ENCODE data around the gene ASIC4.

The ASIC4 gene

DNA sequence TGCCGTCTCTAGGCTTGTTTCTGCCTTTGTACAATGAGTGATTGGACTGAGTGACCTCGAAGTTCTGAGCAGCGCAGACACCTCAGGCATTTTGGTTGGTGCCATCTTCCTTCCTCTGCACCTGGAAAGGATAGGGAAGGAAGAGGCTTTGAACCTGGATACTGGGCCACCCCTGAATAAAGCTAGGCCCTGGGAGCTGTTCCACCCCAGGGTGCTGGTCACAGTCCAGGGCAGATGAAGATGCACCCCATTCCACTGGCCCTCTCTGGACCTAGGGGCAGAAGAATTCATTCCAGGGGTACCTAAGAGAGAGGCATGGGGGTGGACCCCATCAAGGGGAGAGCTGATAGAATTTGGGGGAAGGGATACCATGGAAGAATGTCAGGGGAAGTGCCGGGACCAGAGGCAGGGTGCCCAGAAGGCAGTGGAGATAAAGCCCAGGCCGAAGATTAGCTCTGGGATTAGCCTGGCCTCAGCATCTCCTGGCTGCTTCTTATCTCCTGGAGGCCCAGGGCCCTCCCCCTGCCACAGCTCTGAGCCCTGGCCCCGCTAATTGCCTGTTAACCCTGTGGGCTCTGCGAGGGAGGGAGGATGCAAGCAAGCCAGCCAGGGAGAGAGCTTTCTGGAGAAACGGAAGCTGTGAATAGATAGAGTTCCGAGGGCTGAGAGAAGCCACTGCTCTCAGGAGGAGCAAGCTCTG, 11.4 kb downstream of the ASIC4 start:
- H3K4me3 ChIP-seq (ENCODE audit: low read length): no peak overlapping the region
- DNase-seq (ENCODE audit: low read depth, low spot score): no peak

DNA sequence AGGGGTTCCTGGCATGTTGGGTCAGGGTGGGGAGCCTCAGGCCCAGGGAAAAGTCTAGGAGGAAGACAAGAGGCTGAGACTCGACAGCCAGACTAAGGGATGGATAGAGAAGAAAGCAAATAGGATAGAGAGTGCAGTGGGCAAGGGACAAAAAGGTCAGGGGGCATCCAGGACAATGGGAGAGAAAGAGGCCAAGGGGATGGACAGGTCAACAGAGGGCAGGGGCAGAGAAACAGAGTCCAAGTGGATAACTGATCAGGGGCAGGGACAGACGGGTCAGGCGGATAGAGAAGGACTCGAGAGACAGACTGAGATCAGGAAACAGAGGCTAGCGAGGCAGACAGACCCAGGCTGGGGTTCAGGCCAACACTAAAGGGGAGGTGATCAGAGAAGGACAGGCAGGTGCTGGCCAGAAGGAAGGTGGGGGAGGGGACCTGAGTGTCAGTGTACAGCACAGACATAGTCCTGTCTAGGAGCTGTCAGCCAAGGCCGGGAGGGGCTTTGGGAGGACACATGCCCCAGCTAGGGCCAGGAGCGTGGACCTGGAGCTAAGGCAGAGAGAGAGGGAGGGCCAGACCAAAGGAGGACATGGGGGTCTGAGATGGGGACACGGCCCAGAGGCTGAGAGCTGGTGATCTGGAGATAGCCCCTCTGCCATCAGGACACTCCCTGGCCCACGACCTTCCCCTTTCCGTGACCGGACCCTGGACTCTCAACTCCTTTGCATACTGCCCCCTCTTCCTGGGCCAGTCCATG, 12.2 kb downstream of the ASIC4 start:
- no peak overlapping the region for H3K4me3 ChIP-seq (ENCODE audit: low read length)
- no peak for DNase-seq (ENCODE audit: low read depth, low spot score)

DNA sequence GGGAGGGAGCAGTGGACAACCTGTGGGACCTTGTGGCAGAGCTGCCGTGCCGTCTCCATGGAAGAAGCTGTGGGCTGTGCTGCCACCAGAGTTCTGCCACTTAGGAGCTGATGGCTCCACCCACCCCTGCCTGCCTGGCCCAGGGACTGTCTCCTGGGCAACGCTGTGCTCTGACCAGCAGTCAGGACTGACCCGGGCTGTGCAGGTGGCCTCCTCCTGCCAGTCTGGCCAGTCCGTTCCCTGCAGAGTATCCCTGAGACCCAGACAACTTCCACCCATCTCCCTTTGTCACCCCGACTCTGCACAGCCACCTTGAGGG, 12.8 kb downstream of the ASIC4 start:
- no peak overlapping the region for H3K4me3 ChIP-seq (ENCODE audit: low read length)
- DNase-seq (ENCODE audit: low read depth, low spot score): no peak

DNA sequence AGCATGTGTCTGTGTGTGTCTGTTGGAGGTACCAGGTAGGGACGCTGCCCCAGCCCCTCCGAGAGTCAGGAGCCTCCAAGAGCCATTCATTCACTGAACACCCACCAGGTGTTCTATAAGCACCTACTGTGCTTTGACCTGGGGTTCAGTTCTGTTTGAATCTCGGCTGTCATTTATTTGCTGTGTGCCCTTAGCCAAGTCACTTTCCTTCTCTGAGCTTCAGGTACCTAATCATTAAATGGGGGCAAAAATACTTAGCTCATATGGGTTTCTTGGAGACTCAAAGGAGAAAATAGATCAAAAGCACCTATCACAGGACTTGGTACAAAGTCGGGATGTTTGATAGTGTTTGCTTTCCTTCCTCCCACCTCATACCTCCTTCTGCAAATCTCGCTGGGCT, 13.2 kb downstream of the ASIC4 start:
- DNase-seq (ENCODE audit: low read depth, low spot score): no peak

DNA sequence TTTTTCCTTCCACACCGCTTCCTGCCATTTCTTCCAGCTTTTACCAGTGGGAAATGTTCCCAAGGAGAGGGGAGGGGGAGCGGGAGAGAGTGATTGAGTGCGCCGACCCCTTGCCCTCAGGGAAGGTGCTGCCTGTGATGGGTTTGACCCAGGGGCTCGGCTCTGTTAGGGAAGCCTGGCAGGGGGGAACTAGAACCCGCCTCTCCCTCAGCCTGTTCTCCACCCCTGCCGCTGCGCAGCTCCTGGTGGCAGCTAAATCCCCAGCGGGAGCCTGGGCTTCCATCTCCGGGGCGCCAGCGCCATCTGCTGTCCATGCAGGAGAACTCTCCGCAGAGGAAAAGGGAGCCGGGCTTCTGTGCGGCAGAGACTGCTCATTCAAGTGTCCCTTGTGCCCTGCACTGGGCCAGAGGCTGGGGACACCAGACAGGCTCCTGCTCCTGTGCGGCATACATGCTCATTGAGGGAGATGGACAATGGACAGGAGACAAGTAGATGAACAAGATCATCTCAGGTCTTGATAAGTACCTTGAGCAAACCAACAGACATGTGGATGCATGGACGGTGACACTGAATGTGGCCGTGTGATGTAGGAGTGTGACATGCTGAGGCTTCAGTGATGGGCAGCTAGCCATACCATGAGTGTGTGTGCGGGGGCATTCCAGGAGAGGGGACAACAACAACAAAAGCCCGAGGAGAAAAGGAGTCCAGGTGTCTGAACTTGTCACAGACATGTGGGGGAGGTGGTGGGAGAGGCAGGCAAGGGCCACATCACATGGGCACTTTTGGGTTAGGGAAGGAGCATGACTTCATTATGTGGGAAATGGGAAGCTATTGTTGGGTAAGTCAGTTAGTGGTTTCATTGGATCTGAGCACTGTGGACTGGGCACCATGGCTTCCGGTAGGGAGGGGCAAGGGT, 16.0 kb downstream of the ASIC4 start:
- DNase-seq (ENCODE audit: low read depth, low spot score): peak; percentile 71
- no peak overlapping the region for H3K4me3 ChIP-seq (ENCODE audit: low read length)

More for the DNA sequence above, 13.2 kb downstream of the ASIC4 start:
- no peak overlapping the region for H3K4me3 ChIP-seq (ENCODE audit: low read length)

DNA sequence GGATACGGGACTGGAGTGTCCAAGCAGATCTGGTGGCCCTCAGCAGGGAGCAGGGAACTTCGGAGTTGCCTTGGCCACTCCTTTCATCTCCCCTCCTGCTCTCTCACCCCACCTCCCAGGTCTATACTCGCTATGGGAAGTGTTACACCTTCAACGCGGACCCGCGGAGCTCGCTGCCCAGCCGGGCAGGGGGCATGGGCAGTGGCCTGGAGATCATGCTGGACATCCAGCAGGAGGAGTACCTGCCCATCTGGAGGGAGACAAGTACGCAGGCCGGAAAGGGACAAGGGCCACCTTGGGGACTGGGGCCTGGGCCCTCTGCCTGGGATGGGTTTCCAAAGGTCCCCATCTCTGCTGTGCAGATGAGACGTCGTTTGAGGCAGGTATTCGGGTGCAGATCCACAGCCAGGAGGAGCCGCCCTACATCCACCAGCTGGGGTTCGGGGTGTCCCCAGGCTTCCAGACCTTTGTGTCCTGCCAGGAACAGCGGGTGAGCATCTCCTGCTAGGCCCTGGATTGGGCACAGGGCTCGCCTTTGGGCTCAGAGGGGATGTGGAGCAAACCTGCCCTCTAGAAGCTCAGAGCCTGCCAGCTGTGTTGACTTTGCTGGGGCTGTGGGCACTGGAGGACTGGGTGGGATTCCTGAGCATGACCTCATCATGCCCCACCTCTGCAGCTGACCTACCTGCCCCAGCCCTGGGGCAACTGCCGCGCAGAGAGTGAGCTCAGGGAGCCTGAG, 17.5 kb downstream of the ASIC4 start:
- H3K4me3 ChIP-seq (ENCODE audit: low read length): no peak overlapping the region
- no peak for DNase-seq (ENCODE audit: low read depth, low spot score)

DNA sequence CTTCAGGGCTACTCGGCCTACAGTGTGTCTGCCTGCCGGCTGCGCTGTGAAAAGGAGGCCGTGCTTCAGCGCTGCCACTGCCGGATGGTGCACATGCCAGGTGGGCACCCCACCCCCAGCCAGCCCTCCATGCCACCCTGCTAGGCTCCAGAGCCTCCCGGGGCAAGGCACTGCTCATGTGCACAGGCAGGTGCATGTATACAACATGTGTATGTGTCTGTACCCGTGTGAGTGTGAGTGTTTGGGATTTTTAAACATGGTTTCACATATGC, 18.0 kb downstream of the ASIC4 start:
- no peak for DNase-seq (ENCODE audit: low read depth, low spot score)
- H3K4me3 ChIP-seq (ENCODE audit: low read length): no peak overlapping the region

DNA sequence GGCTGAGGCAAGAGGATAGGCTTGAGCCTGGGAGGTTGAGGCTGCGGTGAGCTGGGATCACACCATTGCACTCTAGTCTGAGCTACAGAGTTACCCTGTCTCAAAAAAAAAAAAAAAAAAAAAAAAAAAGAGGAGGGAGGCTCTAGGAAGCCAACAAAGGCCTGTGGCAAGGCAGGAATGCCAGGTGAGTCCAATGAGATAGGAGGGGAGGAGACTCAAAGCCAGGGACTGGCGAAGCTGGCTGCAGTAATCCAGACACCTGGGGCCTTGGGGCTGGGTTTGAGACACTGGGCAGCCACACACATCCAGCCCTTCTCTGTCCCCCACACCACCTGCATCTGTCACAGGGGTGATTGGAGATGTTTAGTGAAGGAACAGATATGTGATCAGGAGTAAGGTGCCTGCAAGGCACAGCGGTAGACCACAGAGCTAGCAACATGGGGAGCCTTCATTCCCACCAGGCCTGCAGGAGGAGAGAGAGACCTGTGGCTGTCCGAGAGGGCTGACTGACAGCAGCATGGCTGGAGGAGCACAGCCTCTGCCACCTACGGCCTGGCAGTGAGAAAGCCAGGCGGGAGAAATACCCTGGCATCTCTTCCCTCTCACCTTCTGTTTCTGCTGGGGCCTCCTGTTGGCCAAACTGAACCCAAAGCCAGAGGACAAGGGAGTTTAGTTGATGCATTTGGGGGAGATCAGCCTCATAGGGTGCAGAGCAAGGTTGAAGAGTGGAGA, 19.8 kb downstream of the ASIC4 start:
- H3K4me3 ChIP-seq (ENCODE audit: low read length): no peak overlapping the region
- DNase-seq (ENCODE audit: low read depth, low spot score): no peak

DNA sequence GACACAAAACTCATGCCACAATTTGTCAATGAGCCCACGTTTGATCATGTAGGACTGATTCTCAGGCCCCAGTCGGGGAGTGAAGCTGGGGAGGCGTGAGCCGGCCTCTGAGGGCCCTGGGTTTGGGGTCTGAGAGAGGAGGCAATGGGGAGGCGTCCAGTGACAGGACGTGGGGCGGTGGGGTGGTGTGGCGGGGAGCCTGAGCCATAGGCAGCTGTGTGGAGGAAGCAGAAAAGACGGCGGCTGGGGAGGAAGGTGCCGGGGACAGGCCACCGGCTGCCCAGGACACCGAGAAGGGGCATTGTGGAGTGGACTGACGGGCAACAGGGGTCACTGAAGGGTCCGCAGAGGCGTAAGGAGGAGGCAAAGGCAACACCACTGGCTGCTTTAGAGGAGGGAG, 22.1 kb downstream of the ASIC4 start:
- no peak for DNase-seq (ENCODE audit: low read depth, low spot score)
- H3K4me3 ChIP-seq (ENCODE audit: low read length): no peak overlapping the region

DNA sequence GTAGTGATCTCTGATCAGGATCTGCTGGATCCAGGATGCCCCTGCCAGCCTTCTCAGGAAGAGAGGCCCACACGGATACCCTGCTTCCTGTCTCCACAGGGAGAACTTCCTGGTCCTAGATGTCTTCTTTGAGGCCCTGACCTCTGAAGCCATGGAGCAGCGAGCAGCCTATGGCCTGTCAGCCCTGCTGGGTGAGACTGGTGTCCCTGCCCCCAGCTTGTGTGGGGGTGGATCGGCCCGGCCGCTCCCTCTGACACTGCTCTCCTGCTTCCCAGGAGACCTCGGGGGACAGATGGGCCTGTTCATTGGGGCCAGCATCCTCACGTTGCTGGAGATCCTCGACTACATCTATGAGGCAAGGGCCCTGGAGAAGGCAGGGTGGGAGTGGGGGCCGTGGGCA, 22.7 kb downstream of the ASIC4 start:
- no peak for DNase-seq (ENCODE audit: low read depth, low spot score)
- H3K4me3 ChIP-seq (ENCODE audit: low read length): no peak overlapping the region

DNA sequence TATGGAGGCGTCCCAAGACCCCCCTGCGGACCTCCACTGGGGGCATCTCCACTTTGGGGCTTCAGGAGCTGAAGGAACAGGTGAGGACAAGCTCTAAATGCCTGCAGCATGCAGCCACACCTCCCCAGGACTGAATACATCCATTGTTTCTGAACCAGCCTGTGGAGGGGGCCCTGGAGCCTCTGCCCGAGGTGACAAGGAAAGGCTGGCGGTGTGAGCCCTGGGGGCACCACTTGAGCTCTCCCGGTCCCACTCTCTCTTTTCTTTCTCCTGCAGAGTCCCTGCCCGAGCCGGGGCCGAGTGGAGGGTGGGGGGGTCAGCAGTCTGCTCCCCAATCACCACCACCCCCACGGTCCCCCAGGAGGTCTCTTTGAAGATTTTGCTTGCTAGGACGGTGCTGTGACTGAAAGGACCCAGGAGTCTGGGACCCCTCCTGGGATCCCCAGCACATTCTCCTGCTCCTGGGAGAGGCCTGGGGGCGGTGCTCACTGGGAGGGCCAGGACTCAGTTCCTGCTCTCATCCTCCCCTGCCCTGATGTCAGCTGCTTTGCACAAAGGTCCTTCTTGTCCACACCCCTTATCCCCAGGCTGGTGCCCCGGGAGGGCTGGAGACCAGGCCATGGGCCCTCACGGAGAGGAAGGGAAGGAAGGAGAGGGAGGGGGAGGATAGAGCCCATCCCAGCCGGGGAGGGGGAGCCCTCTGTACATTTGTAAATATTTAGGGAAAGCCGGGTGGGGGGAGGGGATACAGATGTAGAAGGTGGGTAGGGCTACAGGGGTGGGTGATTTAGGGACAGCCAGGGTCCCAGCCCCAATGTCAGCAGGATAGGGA, 23.6 kb downstream of the ASIC4 start:
- no peak for DNase-seq (ENCODE audit: low read depth, low spot score)
- H3K4me3 ChIP-seq (ENCODE audit: low read length): no peak overlapping the region

DNA sequence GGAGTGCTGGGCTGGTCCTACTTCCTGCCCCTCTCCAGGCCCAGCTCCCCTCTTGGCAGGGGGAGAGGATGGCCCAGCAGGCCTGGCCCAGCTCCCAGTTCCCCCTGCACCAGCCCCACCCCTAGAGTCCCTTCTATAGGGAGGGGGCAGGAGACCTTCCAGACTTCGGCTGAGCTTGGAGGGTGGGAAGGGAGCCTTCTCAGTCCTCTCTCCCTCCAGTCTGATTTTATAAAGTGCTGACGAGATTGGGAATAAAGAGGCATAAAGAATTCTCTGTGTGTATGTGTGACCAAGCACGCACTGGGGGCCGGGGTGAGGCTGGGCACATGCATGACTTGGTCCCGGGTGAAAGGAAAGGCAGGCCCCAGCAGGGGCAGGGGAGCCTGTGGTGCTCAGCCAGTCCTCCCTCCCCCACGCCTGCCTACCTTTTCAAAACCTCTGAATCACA, 24.2 kb downstream of the ASIC4 start:
- no peak overlapping the region for H3K4me3 ChIP-seq (ENCODE audit: low read length)
- no peak for DNase-seq (ENCODE audit: low read depth, low spot score)

DNA sequence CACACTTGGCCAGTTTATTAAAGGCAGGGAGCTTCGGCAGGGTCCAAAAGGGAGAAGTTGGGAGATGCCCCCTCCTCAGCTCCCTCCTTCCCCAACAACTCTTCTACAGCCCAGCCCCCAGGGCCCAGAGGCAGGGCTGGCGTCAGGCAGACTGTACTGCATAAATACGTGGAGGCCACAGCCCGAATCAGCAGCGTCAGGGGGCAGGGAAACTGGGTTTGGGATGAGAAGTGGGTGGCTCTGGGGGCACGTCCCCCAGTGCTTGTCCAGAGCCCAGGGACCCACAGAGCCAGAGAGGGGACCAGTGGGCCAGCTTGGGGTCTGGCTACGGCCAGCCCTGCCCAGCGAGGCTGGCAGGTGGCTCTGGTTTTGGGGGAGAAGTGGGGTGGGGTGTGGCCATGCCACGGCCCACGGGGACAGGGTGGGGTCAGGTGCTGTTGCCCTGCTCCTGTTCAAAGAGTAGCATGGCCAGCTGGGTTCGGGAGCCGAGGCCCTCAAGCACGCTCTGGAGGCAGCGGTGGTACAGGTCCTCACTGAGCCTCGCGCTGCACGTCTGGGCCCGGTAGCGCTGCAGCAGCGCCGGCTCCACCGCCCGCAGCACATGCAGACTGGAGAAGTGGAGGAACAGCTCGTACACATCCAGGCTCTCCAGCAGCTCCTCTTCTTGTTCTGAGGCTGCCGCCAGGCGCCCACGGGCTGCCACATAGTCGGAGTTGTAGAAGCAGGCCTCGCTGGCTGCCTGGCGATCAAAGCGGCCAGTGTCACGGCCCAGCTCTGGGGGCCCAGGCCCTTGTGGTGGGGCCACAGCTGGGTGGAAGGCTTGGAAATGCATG, 24.9 kb downstream of the ASIC4 start:
- H3K4me3 ChIP-seq (ENCODE audit: low read length): no peak overlapping the region
- no peak for DNase-seq (ENCODE audit: low read depth, low spot score)

DNA sequence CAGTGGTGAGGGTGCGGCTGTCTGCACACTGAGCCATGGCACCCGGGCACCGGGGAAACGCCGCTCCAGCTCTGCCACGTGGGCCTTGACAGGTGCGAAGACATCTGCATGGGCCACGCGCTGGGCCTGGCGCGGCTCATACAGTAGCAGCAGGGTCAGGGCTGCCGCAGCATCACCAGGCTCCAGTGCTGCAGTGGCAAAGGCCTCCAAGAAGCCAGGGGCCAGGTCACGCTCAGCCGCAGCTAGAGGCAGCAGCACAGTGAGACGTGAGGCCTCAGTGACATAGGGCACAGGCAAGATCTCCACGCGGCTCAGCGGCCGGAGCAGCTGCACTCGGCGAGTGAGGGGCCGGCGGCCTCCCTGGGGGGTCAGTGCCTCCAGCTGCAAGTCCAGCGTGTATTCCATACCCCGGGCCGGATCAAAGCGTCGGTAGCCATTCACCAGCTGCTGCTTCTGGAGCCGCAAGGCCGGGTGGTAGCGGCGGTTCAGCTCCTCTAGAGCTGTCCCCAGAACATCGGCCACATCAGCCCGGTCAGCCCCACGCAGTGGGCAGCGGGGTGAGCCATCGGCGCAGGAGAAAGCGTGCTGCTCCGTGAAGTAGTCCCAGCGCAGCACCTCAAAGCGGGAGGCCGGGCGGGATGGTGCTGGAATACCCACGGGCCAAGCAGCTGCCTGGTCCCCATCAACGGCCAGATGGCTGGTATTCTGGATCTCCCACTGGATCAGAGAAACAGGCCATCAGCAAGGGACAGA, 25.8 kb downstream of the ASIC4 start:
- DNase-seq (ENCODE audit: low read depth, low spot score): no peak
- H3K4me3 ChIP-seq (ENCODE audit: low read length): no peak overlapping the region

DNA sequence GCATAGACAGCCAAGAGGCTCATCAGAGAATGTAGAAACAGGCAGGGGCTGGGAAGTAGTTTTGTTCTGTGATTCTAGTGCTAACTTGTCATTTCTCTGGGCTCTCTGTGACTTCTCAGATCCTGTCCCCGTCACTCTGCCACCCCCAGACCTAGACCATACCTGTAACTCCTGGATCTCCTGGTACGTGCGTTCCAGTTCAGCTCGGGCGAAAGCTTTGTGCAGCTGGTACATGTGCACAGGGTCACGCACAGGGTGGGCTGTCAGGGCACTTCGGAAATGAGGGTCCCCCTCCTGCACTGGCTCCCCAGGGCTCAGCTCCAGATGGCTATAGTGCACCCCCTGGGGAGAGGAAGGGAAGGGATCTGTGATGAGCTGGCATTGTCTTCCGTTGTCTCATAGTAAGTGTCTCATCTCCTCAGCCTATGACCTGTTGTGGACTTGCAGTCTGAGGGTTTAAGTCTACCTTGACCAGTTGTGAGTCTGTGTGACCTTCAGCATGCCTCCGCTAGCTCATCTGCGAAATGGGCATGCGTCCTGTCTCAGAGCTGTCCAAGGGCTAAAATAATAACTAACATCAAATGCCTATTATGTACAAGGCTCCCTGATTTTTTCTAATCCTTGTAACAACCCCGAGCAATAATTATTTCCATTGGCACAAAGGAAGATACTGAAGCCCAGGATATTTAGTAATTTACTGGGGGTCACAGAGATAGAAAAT, 26.7 kb downstream of the ASIC4 start:
- DNase-seq (ENCODE audit: low read depth, low spot score): no peak
- H3K4me3 ChIP-seq (ENCODE audit: low read length): no peak overlapping the region

DNA sequence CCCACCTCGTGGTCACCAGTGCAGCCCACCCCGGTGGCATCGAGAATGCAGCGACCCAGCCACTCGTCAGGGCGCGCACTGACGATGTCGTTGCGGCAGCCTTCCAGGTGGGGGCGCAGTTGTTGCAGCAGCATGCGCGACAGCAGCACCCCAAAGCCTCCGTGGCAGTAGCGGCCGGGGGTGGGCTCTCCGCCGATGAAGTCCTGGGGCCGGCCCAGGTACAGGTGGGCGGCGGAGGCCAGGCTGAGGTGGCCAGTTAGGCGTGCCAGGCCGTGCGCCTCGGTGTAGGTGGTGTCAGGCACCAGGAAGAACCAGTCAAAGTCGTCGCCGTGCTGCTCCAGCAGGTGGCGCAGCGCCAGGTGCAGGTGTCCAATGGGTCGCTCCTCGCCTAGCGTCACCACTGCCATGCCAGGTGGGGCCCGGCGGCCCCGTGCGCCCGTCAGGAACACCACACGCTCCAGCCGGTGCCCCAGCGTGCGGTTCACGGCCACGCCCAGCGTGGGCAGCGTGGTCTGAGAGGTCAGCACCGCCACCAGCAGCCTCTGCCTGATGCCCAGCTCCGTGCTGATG, 27.4 kb downstream of the ASIC4 start:
- peak overlapping the region; percentile 45 for H3K4me3 ChIP-seq (ENCODE audit: low read length)
- peak; percentile 76 for DNase-seq (ENCODE audit: low read depth, low spot score)

Measured in Jurkat, Clone E6-1 (cell line).